ENCODE data around the gene EMP1.

EMP1 gene

GRCh38 chr12:13163868-13164635 is 32.5 kb upstream of the EMP1 start:
- H3K4me3 ChIP-seq (replicated peaks; ENCODE audit: low read depth, low read length): no peak overlapping the region
- no peak for TF ChIP-seq CTCF (IDR thresholded peaks at IDR 0.05; ENCODE audit: low read depth, low read length, missing control alignments)
- no peak for DNase-seq (ENCODE audit: extremely low read depth, low read depth)

GRCh38 chr12:13164921-13165616 is 31.5 kb upstream of the EMP1 start:
- no peak for TF ChIP-seq CTCF (IDR thresholded peaks at IDR 0.05; ENCODE audit: low read depth, low read length, missing control alignments)
- DNase-seq (ENCODE audit: extremely low read depth, low read depth): no peak
- no peak overlapping the region for H3K4me3 ChIP-seq (replicated peaks; ENCODE audit: low read depth, low read length)

GRCh38 chr12:13165617-13166041 is 30.9 kb upstream of the EMP1 start:
- peak; percentile 66 for DNase-seq (ENCODE audit: extremely low read depth, low read depth)
- no peak for TF ChIP-seq CTCF (IDR thresholded peaks at IDR 0.05; ENCODE audit: low read depth, low read length, missing control alignments)
- H3K4me3 ChIP-seq (replicated peaks; ENCODE audit: low read depth, low read length): no peak overlapping the region

GRCh38 chr12:13167226-13167625 is 29.3 kb upstream of the EMP1 start:
- TF ChIP-seq CTCF (IDR thresholded peaks at IDR 0.05; ENCODE audit: low read depth, low read length, missing control alignments): no peak
- DNase-seq (ENCODE audit: extremely low read depth, low read depth): no peak
- no peak overlapping the region for H3K4me3 ChIP-seq (replicated peaks; ENCODE audit: low read depth, low read length)

- no peak for TF ChIP-seq CTCF (IDR thresholded peaks at IDR 0.05; ENCODE audit: low read depth, low read length, missing control alignments)
- H3K4me3 ChIP-seq (replicated peaks; ENCODE audit: low read depth, low read length): no peak overlapping the region
- no peak for DNase-seq (ENCODE audit: extremely low read depth, low read depth)
Observed at GRCh38 chr12:13167906-13168305, 28.6 kb upstream of the EMP1 start.

GRCh38 chr12:13169272-13169671 is 27.3 kb upstream of the EMP1 start:
- TF ChIP-seq CTCF (IDR thresholded peaks at IDR 0.05; ENCODE audit: low read depth, low read length, missing control alignments): no peak
- no peak for DNase-seq (ENCODE audit: extremely low read depth, low read depth)
- no peak overlapping the region for H3K4me3 ChIP-seq (replicated peaks; ENCODE audit: low read depth, low read length)
